A549 (cell line): ENCODE results near the gene CHML.

Experiments used
- CHD2 ChIP-seq: fragments of 150-350 bp; IDR thresholded peaks from 2 replicates; pipeline ENCODE4 v1.6.1; 2014; ENCODE audit warnings: low read length; ENCODE audit not compliant: partially characterized antibody
- CTCF ChIP-seq: fragments of >200 bp; sonication (Bioruptor Twin); formaldehyde crosslinking; IDR thresholded peaks from 3 replicates; pipeline ENCODE4 v1.5.1; 2016
- KDM1A ChIP-seq: fragments of 200-600 bp; sonication (generic); IDR thresholded peaks from 2 replicates; pipeline ENCODE4 v1.6.1; 2016; ENCODE audit warnings: low read depth, mild to moderate bottlenecking
- POLR2A ChIP-seq: IDR thresholded peaks from 2 replicates; pipeline ENCODE4 v1.6.1; 2012; ENCODE audit warnings: mild to moderate bottlenecking, low read length
- ZFP36 ChIP-seq: fragments of 450-650 bp; IDR thresholded peaks from 2 replicates; pipeline ENCODE4 v1.6.1; 2014; ENCODE audit warnings: borderline replicate concordance; ENCODE audit not compliant: partially characterized antibody

- TF ChIP-seq KDM1A (no peak), CTCF (no peak), CHD2 (no peak), POLR2A (no peak), ZFP36 (no peak)
These were observed 25.6 kb downstream of the CHML start for GRCh38 chr1:241614572-241614971.
